HL-60 (cell line): ENCODE results near the gene AHDC1.

ENCODE experiments used
- DNase-seq, 2 experiments: peaks; one replicate each; pipeline ENCODE4 v3.0.0-alpha.2; 2010 to 2020; ENCODE audit warnings: low read depth in 1 of 2, low spot score in 1 of 2
- H3K27ac ChIP-seq: fragments of 250-450 bp; sonication (Bioruptor Pico); replicated peaks from 2 replicates; pipeline ENCODE4 v1.5.1; 2020; ENCODE audit warnings: mild to moderate bottlenecking, moderate library complexity
- H3K27me3 ChIP-seq: fragments of 250-450 bp; sonication (Bioruptor Pico); 2 replicates; pipeline ENCODE4 v1.5.1; 2021; ENCODE audit warnings: mild to moderate bottlenecking, moderate library complexity; ENCODE audit not compliant: insufficient read depth, poor library complexity, severe bottlenecking
- H3K4me3 ChIP-seq: replicated peaks from 2 replicates; pipeline ENCODE4 v1.5.1; 2011; ENCODE audit warnings: mild to moderate bottlenecking, control low read depth, low read length; ENCODE audit not compliant: insufficient read depth
- GABPA ChIP-seq: IDR thresholded peaks from 2 replicates; pipeline ENCODE4 v1.6.1; 2012; ENCODE audit warnings: low read depth
- POLR2AphosphoS5 ChIP-seq: IDR thresholded peaks from 2 replicates; pipeline ENCODE4 v1.6.1; 2012; ENCODE audit warnings: low read depth
- SPI1 ChIP-seq: IDR thresholded peaks from 2 replicates; pipeline ENCODE4 v1.6.1; 2012; ENCODE audit warnings: low read depth, mild to moderate bottlenecking, borderline replicate concordance
- TF ChIP-seq, protein P1 (sequence below): IDR thresholded peaks from 2 replicates; pipeline ENCODE4 v1.6.1; 2012; ENCODE audit warnings: low read depth; ENCODE audit not compliant: insufficient replicate concordance
- TF ChIP-seq, protein P2 (sequence below): IDR thresholded peaks from one replicate; pipeline ENCODE4 v1.5.1; 2011; ENCODE audit warnings: low read length, control low read depth, inconsistent platforms; ENCODE audit not compliant: insufficient read depth

The AHDC1 gene

DNA sequence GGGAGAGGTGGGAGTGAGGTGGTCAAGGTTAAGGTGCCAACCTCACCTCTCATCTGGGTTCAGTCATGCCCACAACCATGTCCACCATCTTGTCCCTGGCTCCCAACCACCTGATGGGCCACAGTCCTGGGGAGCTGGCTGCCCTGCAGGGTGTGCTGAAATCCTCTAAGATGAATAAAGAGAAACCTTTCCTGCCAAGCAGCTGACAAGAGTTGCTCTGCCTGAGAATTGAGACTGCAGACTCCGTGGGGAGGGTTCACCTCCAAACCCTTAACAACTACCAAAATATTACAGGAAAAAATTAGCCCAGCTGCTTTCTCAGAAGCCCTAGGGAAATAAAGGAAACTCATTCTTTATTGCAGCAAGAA, 46.2 kb upstream of the AHDC1 start:
- Histone ChIP-seq H3K27ac (peak overlapping the region; percentile 39), H3K4me3 (no peak overlapping the region), H3K27me3 (no peaks in the 10 kb centered on the region)
- DNase-seq: no peak
- TF ChIP-seq, protein P1, sequence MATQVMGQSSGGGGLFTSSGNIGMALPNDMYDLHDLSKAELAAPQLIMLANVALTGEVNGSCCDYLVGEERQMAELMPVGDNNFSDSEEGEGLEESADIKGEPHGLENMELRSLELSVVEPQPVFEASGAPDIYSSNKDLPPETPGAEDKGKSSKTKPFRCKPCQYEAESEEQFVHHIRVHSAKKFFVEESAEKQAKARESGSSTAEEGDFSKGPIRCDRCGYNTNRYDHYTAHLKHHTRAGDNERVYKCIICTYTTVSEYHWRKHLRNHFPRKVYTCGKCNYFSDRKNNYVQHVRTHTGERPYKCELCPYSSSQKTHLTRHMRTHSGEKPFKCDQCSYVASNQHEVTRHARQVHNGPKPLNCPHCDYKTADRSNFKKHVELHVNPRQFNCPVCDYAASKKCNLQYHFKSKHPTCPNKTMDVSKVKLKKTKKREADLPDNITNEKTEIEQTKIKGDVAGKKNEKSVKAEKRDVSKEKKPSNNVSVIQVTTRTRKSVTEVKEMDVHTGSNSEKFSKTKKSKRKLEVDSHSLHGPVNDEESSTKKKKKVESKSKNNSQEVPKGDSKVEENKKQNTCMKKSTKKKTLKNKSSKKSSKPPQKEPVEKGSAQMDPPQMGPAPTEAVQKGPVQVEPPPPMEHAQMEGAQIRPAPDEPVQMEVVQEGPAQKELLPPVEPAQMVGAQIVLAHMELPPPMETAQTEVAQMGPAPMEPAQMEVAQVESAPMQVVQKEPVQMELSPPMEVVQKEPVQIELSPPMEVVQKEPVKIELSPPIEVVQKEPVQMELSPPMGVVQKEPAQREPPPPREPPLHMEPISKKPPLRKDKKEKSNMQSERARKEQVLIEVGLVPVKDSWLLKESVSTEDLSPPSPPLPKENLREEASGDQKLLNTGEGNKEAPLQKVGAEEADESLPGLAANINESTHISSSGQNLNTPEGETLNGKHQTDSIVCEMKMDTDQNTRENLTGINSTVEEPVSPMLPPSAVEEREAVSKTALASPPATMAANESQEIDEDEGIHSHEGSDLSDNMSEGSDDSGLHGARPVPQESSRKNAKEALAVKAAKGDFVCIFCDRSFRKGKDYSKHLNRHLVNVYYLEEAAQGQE: no peak
- TF ChIP-seq SPI1 (no peak), GABPA (no peak), POLR2AphosphoS5 (no peak)
- TF ChIP-seq, protein P2, sequence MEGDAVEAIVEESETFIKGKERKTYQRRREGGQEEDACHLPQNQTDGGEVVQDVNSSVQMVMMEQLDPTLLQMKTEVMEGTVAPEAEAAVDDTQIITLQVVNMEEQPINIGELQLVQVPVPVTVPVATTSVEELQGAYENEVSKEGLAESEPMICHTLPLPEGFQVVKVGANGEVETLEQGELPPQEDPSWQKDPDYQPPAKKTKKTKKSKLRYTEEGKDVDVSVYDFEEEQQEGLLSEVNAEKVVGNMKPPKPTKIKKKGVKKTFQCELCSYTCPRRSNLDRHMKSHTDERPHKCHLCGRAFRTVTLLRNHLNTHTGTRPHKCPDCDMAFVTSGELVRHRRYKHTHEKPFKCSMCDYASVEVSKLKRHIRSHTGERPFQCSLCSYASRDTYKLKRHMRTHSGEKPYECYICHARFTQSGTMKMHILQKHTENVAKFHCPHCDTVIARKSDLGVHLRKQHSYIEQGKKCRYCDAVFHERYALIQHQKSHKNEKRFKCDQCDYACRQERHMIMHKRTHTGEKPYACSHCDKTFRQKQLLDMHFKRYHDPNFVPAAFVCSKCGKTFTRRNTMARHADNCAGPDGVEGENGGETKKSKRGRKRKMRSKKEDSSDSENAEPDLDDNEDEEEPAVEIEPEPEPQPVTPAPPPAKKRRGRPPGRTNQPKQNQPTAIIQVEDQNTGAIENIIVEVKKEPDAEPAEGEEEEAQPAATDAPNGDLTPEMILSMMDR: no peak

DNA sequence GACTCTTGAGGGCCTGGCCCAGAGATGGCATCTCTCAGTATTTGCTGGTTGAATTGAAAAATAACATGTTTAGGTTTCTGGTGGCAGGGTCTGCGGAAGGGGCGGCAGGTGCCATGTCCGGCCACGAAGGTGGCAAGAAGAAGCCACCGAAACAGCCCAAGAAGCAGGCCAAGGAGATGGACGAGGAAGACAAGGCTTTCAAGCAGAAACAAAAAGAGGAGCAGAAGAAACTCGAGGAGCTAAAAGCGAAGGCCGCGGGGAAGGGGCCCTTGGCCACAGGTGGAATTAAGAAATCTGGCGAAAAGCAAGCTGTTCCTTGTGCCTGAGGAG, 45.3 kb upstream of the AHDC1 start:
- TF ChIP-seq, protein P2: no peak
- TF ChIP-seq SPI1: no peak
- no peak for TF ChIP-seq POLR2AphosphoS5
- TF ChIP-seq, protein P1: no peak
- no peak for TF ChIP-seq GABPA
- no peaks in the 10 kb centered on the region for H3K27me3 ChIP-seq
- H3K27ac ChIP-seq: no peak overlapping the region
- no peak for DNase-seq
- H3K4me3 ChIP-seq: no peak overlapping the region

DNA sequence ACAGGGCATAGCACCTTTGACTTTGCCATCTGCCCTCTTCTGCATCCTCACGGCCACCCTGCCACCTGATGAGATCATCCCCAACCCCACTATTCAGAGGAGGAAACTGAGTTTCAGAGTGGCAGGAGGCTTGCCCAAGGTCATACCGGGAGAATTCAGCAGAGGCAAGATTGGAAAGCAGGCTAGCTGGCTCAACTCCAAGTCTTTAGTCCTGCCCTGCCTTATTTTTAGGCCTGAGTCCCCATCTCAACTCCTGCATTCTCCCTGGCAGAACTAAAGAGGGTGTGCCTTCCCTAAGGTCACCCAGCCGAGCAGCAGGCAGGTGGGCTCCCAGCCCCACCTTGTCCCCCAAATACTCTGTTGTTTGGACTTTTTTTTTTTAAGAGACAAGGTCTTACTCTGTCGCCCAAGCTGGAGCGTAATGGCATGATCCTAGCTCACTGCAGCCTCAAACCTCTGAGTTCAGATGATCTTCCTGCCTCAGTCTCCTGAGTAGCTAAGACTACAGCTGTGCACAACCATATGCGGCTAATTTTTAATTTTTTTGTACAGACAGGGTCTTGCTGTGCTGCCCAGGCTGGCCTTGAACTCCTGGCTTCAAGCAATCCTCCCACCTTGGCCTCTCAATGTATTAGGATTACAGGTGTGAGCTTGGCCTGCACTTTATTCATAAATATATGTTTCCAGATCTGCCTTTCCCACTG, 44.8 kb upstream of the AHDC1 start:
- no peak overlapping the region for H3K27ac ChIP-seq
- DNase-seq: no peak
- H3K4me3 ChIP-seq: no peak overlapping the region
- TF ChIP-seq GABPA (no peak), POLR2AphosphoS5 (no peak), SPI1 (no peak)
- TF ChIP-seq, protein P2: no peak
- TF ChIP-seq, protein P1: no peak
- no peaks in the 10 kb centered on the region for H3K27me3 ChIP-seq
